ENCODE measurements around the gene RAPGEF1.

The RAPGEF1 gene

GRCh38 chr9:131669269-131670157 lies 70.4 kb downstream of the RAPGEF1 start:
- no peak for TF ChIP-seq CTCF (IDR thresholded peaks at IDR 0.05; ENCODE audit: control insufficient read depth, extremely low read depth, insufficient read depth)
- H3K4me3 ChIP-seq (ENCODE audit: low read depth, low read length), result no peak overlapping the region
- no peak for DNase-seq (ENCODE audit: low read depth)

- DNase-seq (ENCODE audit: low read depth), result no peak
- no peak overlapping the region for H3K4me3 ChIP-seq (ENCODE audit: low read depth, low read length)
- TF ChIP-seq CTCF (IDR thresholded peaks at IDR 0.05; ENCODE audit: control insufficient read depth, extremely low read depth, insufficient read depth), result no peak
Observed at GRCh38 chr9:131668439-131669268, 71.2 kb downstream of the RAPGEF1 start.

- no peak for TF ChIP-seq CTCF (IDR thresholded peaks at IDR 0.05; ENCODE audit: control insufficient read depth, extremely low read depth, insufficient read depth)
- no peak overlapping the region for H3K4me3 ChIP-seq (ENCODE audit: low read depth, low read length)
- DNase-seq (ENCODE audit: low read depth), result no peak
Observed at GRCh38 chr9:131668057-131668438, 71.8 kb downstream of the RAPGEF1 start.

- H3K4me3 ChIP-seq (ENCODE audit: low read depth, low read length), result no peak overlapping the region
- no peak for TF ChIP-seq CTCF (IDR thresholded peaks at IDR 0.05; ENCODE audit: control insufficient read depth, extremely low read depth, insufficient read depth)
- no peak for DNase-seq (ENCODE audit: low read depth)
Observed at GRCh38 chr9:131667576-131667975, 72.3 kb downstream of the RAPGEF1 start.

- DNase-seq (ENCODE audit: low read depth), result no peak
- TF ChIP-seq CTCF (IDR thresholded peaks at IDR 0.05; ENCODE audit: control insufficient read depth, extremely low read depth, insufficient read depth), result no peak
Observed at GRCh38 chr9:131666774-131667173, 73.1 kb downstream of the RAPGEF1 start.

GRCh38 chr9:131666029-131666428 lies 73.8 kb downstream of the RAPGEF1 start:
- DNase-seq (ENCODE audit: low read depth), result no peak
- no peak overlapping the region for H3K4me3 ChIP-seq (ENCODE audit: low read depth, low read length)
- TF ChIP-seq CTCF (IDR thresholded peaks at IDR 0.05; ENCODE audit: control insufficient read depth, extremely low read depth, insufficient read depth), result no peak

More at GRCh38 chr9:131666774-131667173, 73.1 kb downstream of the RAPGEF1 start:
- H3K4me3 ChIP-seq (ENCODE audit: low read depth, low read length), result no peak overlapping the region
